ENCODE measurements around the gene CCNH.

The CCNH gene

GRCh38 chr5:87412630-87413342 is at the start of gene CCNH:
TSS of gene CCNH (minus strand) at chr5:87412930. CDS start at chr5:87412794, 136 bp downstream.
- DNase-seq (ENCODE audit: low read depth in 3 of 3) = peak; percentile 92 to 96 (median 94)

- DNase-seq (ENCODE audit: low read depth in 3 of 3) = no peak
Measured at GRCh38 chr5:87457706-87458105, 45.0 kb upstream of the CCNH start.

GRCh38 chr5:87453801-87454200 is 41.1 kb upstream of the CCNH start:
- DNase-seq (ENCODE audit: low read depth in 3 of 3) = no peak

GRCh38 chr5:87452837-87453236 is 40.1 kb upstream of the CCNH start:
- no peak for DNase-seq (ENCODE audit: low read depth in 3 of 3)

DNA sequence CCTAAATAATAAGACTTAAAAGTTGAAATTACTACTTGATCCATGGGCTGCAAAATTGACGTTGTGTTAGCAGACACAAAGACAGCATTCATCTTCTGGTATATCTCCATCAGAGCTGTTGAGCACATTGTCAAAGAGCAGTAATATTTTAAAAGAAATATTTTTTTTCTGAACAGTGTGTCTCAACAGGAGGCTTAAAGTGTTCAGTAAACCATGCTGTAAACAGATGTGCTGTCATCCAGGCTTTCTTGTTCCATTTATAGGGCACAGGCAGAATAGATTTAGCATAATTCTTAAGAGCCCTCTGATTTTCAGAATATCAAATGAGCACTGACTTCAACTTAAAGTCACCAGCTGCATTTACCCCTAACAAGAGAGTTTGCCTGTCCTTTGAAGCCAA is 29.7 kb upstream of the CCNH start:
- no peak for DNase-seq (ENCODE audit: low read depth in 3 of 3)

- DNase-seq (ENCODE audit: low read depth in 3 of 3) = no peak
Measured at GRCh38 chr5:87438231-87438630, 25.5 kb upstream of the CCNH start.

- DNase-seq (ENCODE audit: low read depth in 3 of 3) = no peak
Measured at GRCh38 chr5:87437724-87438123, 25.0 kb upstream of the CCNH start.

DNA sequence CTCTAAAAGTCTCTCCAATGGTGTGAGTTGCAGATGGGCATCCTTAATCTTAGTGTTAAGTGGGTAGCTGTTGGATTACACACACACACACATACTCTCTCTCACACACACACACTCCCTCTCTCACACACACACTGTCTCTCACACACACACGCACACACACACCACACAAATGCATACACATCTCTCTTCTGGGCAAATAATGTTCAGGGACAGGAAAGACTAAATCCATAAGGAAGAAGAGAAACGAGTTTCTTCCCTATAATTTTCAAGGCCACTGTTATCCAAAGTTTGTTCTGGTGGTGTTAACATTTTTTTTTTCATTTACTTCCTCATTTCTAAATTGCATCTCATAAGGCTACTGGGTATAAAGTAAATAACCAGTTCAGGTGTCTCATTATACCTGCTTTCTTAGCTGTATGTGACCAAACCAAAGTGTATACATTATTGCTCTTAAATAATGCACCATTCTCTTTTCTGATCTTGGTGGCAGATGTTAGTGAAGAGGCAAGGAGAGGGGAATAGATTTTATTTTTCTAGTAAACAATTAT is 22.5 kb upstream of the CCNH start:
- no peak for DNase-seq (ENCODE audit: low read depth in 3 of 3)

- DNase-seq (ENCODE audit: low read depth in 3 of 3) = no peak
Measured at GRCh38 chr5:87434461-87434860, 21.7 kb upstream of the CCNH start.

DNA sequence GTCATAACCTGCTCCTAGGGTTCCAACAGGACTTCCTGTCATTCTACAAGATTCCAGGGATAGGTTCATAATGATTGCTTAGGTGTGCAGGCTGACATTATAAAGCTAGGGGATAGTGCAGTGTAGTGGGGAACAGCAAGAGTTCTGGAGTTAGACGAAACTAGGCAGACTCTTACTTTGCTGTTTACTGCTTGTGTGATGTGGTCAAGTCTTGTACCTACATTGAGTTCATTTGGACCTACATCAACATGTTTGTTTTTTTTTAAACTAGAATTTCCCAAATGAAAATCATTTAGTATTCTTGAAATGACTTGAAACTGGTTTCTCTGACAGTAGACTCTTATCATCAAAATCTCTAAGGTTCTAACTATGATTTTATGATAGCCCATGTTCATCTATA is 21.2 kb upstream of the CCNH start:
- no peak for DNase-seq (ENCODE audit: low read depth in 3 of 3)

- no peak for DNase-seq (ENCODE audit: low read depth in 3 of 3)
Measured at GRCh38 chr5:87432460-87432859, 19.7 kb upstream of the CCNH start.

- DNase-seq (ENCODE audit: low read depth in 3 of 3) = no peak
Measured at GRCh38 chr5:87430863-87431457, 18.2 kb upstream of the CCNH start.

- no peak for DNase-seq (ENCODE audit: low read depth in 3 of 3)
Measured at GRCh38 chr5:87423755-87424154, 11.0 kb upstream of the CCNH start.

GRCh38 chr5:87421307-87421706 is 8.6 kb upstream of the CCNH start:
- no peak for DNase-seq (ENCODE audit: low read depth in 3 of 3)

GRCh38 chr5:87418506-87418905 is 5.8 kb upstream of the CCNH start:
- DNase-seq (ENCODE audit: low read depth in 3 of 3) = no peak

GRCh38 chr5:87413343-87413645 is 564 bp upstream of the CCNH start:
- DNase-seq (ENCODE audit: low read depth in 3 of 3) = no peak

- DNase-seq (ENCODE audit: low read depth in 3 of 3) = peak in 2 of 3 experiments; percentile 6 to 19
Measured at GRCh38 chr5:87411973-87412629, 629 bp downstream of the CCNH start.

- no peak for DNase-seq (ENCODE audit: low read depth in 3 of 3)
Measured at GRCh38 chr5:87411586-87411972, 1.2 kb downstream of the CCNH start.

- DNase-seq (ENCODE audit: low read depth in 3 of 3) = no peak
Measured at GRCh38 chr5:87410931-87411330, 1.8 kb downstream of the CCNH start.

- no peak for DNase-seq (ENCODE audit: low read depth in 3 of 3)
Measured at GRCh38 chr5:87408204-87408603, 4.5 kb downstream of the CCNH start.

DNA sequence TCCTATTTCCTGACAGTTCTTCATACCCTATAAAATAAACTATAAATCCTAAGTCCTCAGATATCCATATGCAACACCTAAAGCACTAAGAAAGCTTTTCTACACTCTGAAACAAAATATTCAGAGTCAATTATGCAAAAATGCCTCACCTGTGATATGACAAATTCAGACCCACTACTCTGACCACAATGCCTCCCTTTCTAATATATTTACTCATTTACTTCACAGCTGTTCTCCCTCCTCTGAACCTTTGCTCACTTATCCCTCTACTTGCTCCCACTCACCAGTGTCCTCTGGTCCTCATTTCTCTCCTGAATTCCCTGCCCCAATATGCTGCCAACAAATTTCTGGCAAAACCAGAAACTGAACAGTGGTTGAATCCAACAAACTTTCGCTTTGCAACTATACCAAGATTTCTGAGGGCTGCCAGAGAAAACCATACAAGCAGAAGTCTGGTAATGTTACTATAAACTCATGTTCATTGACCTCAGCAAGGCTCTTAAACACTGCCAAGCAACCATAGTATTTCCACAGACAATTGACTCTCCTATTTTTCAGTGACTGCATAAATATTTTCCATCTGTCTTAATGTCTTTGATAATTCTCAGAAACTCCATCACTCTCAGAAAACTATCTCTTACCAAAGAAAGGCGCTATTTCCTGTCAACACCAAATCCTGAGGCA is 7.1 kb downstream of the CCNH start:
- DNase-seq (ENCODE audit: low read depth in 3 of 3) = no peak

GRCh38 chr5:87404359-87404758 is 8.4 kb downstream of the CCNH start:
- no peak for DNase-seq (ENCODE audit: low read depth in 3 of 3)

- no peak for DNase-seq (ENCODE audit: low read depth in 3 of 3)
Measured at GRCh38 chr5:87403899-87404298, 8.8 kb downstream of the CCNH start.

All from stimulated activated CD4-positive, alpha-beta T cell treated with anti-CD3 and anti-CD28 coated beads, TNF-alpha, amount 100 ng/mL, for 24 hours (primary cell).